Gastroesophageal sphincter (tissue), 2 donors: ENCODE data around the gene RBM5.

Source experiments
- POLR2A ChIP-seq, 2 donors: fragments of 450-650 bp; IDR thresholded peaks; one replicate each; pipeline ENCODE4 v1.6.1; 2017; ENCODE audit warnings: antibody characterized with exemption in 2 of 2, mild to moderate bottlenecking in 2 of 2, moderate library complexity in 1 of 2
- POLR2AphosphoS5 ChIP-seq: sonication (generic); formaldehyde crosslinking; IDR thresholded peaks from one replicate; pipeline ENCODE4 v1.6.1; 2017; ENCODE audit warnings: antibody characterized with exemption

DNA sequence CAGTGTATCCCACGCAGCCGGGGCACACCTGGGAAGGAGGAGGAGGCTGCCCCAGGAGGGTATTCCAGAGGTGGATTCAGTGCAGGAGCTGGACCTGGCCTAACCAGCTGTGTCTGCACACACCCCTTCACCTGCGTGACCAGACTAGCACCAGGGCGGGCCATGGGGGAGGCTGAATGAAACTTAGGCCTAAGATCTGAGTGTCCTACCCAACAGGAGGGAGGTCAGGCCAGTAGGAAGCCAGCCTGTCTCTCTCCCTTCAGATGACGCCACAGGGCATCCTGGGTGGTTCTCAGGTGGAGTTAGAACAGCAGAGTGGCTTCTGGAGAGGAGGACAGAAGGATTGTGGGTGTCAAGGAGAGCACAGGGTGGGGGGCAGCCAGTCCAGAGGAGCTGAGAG lies 63.0 kb downstream of the RBM5 start:
- TF ChIP-seq POLR2AphosphoS5 (no peak), POLR2A (IDR thresholded peaks at IDR 0.05) (no peak)
